SK-N-SH (cell line): ENCODE data around the gene ARHGAP31. TPM values are rescaled to one million over a fixed set of nuclear protein-coding genes. Genes with fewer than 3 reads are reported as not detected.

Experiments
- CTCF ChIA-PET: fragments of 300-600, 350-600 bp; formaldehyde crosslinking; extraction: SDS; loops from one replicate; lab custom pipeline; 2021; lab: Yijun Ruan, JAX
- POLR2A ChIA-PET: fragments of 350-600 bp; sonication (Branson Sonifier 250); formaldehyde crosslinking; extraction: SDS; loops from one replicate; lab custom pipeline; 2020; ENCODE audit warnings: antibody characterized with exemption, inconsistent platforms; lab: Yijun Ruan, JAX
- DNase-seq: peaks from one replicate; pipeline ENCODE4 v3.0.0; 2012
- H2AFZ ChIP-seq: fragments of 200-600 bp; sonication (generic); 2 replicates; pipeline ENCODE4 v1.8.1; 2016; ENCODE audit warnings: antibody characterized with exemption, mild to moderate bottlenecking, low read depth
- H3F3A ChIP-seq: fragments of 200-600 bp; sonication (generic); replicated peaks from 2 replicates; pipeline ENCODE3; 2016; ENCODE audit warnings: antibody characterized with exemption, mild to moderate bottlenecking; ENCODE audit not compliant: insufficient read depth
- H3K27ac ChIP-seq, 2 experiments: fragments of 200-500 bp in 1 of 2; fragments of 200-600 bp in 1 of 2; sonication (Bioruptor generic) in 1 of 2; sonication (generic), shearing (Covaris generic) in 1 of 2; 2 replicates each; pipeline versions ENCODE4 v1.5.1 to v1.6.1; 2014 to 2016; ENCODE audit warnings: low read depth in 2 of 2, inconsistent platforms in 1 of 2, low read length in 1 of 2, mild to moderate bottlenecking in 1 of 2, mixed read lengths in 1 of 2
- H3K27me3 ChIP-seq: fragments of 200-600 bp; sonication (generic), shearing (Covaris generic); 2 replicates; pipeline ENCODE4 v1.6.1; 2016; ENCODE audit warnings: mixed run types; ENCODE audit not compliant: insufficient read depth
- H3K36me3 ChIP-seq, 2 experiments: fragments of 200-500 bp in 1 of 2; fragments of 200-600 bp in 1 of 2; sonication (Bioruptor generic) in 1 of 2; sonication (generic) in 1 of 2; replicated peaks in 1 of 2; 2 replicates each; pipeline versions ENCODE3 to v1.5.1; 2014 to 2016; ENCODE audit warnings: low read length in 1 of 2, mild to moderate bottlenecking in 1 of 2; ENCODE audit not compliant: insufficient read depth in 2 of 2, control insufficient read depth in 1 of 2
- H3K4me1 ChIP-seq, 2 experiments: fragments of 200-500 bp in 1 of 2; fragments of 200-600 bp in 1 of 2; sonication (Bioruptor generic) in 1 of 2; sonication (generic), shearing (Covaris generic) in 1 of 2; 2 replicates each; pipeline versions ENCODE4 v1.5.1 to v1.6.1; 2014 to 2016; ENCODE audit warnings: low read depth in 1 of 2, low read length in 1 of 2, mixed run types in 1 of 2; ENCODE audit not compliant: insufficient read depth in 2 of 2, control insufficient read depth in 1 of 2
- H3K4me2 ChIP-seq: fragments of 200-600 bp; sonication (generic), shearing (Covaris generic); 2 replicates; pipeline ENCODE4 v1.6.1; 2017; ENCODE audit warnings: mixed run types
- H3K4me3 ChIP-seq, 2 experiments: fragments of 200-500 bp in 1 of 2; fragments of 200-600 bp in 1 of 2; sonication (Bioruptor generic) in 1 of 2; sonication (generic), shearing (Covaris generic) in 1 of 2; 2 replicates each; pipeline versions ENCODE4 v1.5.1 to v1.8.1; 2014 to 2016; ENCODE audit warnings: low read depth in 2 of 2, inconsistent platforms in 1 of 2, low read length in 1 of 2, mild to moderate bottlenecking in 1 of 2, mixed read lengths in 1 of 2, moderate library complexity in 1 of 2
- H3K79me2 ChIP-seq: fragments of 200-600 bp; sonication (generic); 2 replicates; pipeline ENCODE4 v1.8.1; 2017; ENCODE audit warnings: mild to moderate bottlenecking; ENCODE audit not compliant: insufficient read depth
- H3K9ac ChIP-seq: fragments of 200-600 bp; sonication (generic); 2 replicates; pipeline ENCODE4 v1.6.1; 2017; ENCODE audit warnings: mixed run types
- H3K9me2 ChIP-seq: fragments of 200-600 bp; sonication (generic); 2 replicates; pipeline ENCODE4 v1.6.1; 2017; ENCODE audit warnings: mixed run types
- H3K9me3 ChIP-seq: fragments of 200-600 bp; sonication (generic); 2 replicates; pipeline ENCODE4 v1.6.1; 2017; ENCODE audit warnings: mixed run types, mild to moderate bottlenecking, moderate library complexity
- H4K20me1 ChIP-seq: fragments of 200-600 bp; sonication (generic); 2 replicates; pipeline ENCODE4 v1.6.1; 2017; ENCODE audit warnings: mild to moderate bottlenecking, mixed run types; ENCODE audit not compliant: insufficient read depth
- CHD2 ChIP-seq: fragments of 150-350 bp; IDR thresholded peaks from 2 replicates; pipeline ENCODE4 v1.6.1; 2018; ENCODE audit warnings: low read length; ENCODE audit not compliant: partially characterized antibody
- EZH2phosphoT487 ChIP-seq: fragments of 200-600 bp; sonication (generic); IDR thresholded peaks from 2 replicates; pipeline ENCODE4 v1.6.1; 2017; ENCODE audit warnings: low read depth, mixed run types, mild to moderate bottlenecking, antibody characterized with exemption, moderate library complexity, borderline replicate concordance
- GABPA ChIP-seq: IDR thresholded peaks from 2 replicates; pipeline ENCODE4 v1.4.0; 2012; ENCODE audit warnings: low read depth, mild to moderate bottlenecking
- MAX ChIP-seq: IDR thresholded peaks from 2 replicates; pipeline ENCODE4 v1.4.0; 2012; ENCODE audit warnings: low read depth
- MXI1 ChIP-seq: IDR thresholded peaks from 2 replicates; pipeline ENCODE4 v1.6.1; 2012; ENCODE audit warnings: mild to moderate bottlenecking, low read depth, low read length, improper control_type of control experiment
- POLR2AphosphoS5 ChIP-seq: IDR thresholded peaks from 2 replicates; pipeline ENCODE4 v1.6.1; 2012; ENCODE audit warnings: low read depth, low read length
- RAD21 ChIP-seq: IDR thresholded peaks from 2 replicates; pipeline ENCODE4 v1.6.1; 2012; ENCODE audit warnings: mild to moderate bottlenecking, low read length
- RCOR1 ChIP-seq: fragments of 150-350 bp; IDR thresholded peaks from 2 replicates; pipeline ENCODE4 v1.6.1; 2017; ENCODE audit warnings: antibody characterized with exemption, low read length
- TEAD4 ChIP-seq: IDR thresholded peaks from 2 replicates; pipeline ENCODE4 v1.4.0; 2012; ENCODE audit warnings: mild to moderate bottlenecking, borderline replicate concordance; ENCODE audit not compliant: insufficient read depth
- ZBTB33 ChIP-seq: IDR thresholded peaks from 2 replicates; pipeline ENCODE4 v1.4.0; 2012; ENCODE audit warnings: low read depth, borderline replicate concordance
- WGBS: methylation state at CpG from one replicate; pipeline ENCODE4 v1.1.6; 2017; ENCODE audit warnings: low lambda C conversion rate; 5-methylcytosine and 5-hydroxymethylcytosine counted together
- polyA plus RNA-seq, 3 experiments: library from polyadenylated mRNA; depleted of rRNA; stranded (reverse); fragments of >200 nt; gene quantifications; 2 replicates each; pipeline ENCODE4 v1.2.3, GENCODE V29; 2012

Gene ARHGAP31
- polyA plus RNA-seq, 1 of the 3 experiments (the other 2 are of a cell fraction): 4.4 TPM

GRCh38 chr3:119322021-119322834 lies 28.0 kb downstream of the ARHGAP31 start:
- Histone ChIP-seq H4K20me1 (no peaks in the 10 kb centered on the region), H3K9ac (peak overlapping the region; percentile 84), H3K27ac (peak overlapping the region; percentile 83 to 92), H3K9me3 (no peaks in the 10 kb centered on the region), H3K9me2 (no peaks in the 10 kb centered on the region), H3K79me2 (peaks cover 66% of the 10 kb centered on the region), H3K4me3 (peak overlapping the region; percentile 48 to 49), H3K36me3 (peaks cover 0 to 3% of the 10 kb centered on the region in 2 experiments), H3K4me2 (peak overlapping the region; percentile 75), H3K27me3 (no peaks in the 10 kb centered on the region), H3K4me1 (peaks cover 7 to 26% of the 10 kb centered on the region in 2 experiments; a peak in 3 of 4 replicates), H3F3A (no peaks in the 10 kb centered on the region), H2AFZ (peak overlapping the region; percentile 62; the same call in 1 of the 2 replicates)
- ChIA-PET CTCF (interaction anchor here (0.7 to 1.8 kb wide), 8 partner anchors 9 to 438 kb away, joined by 3 to 11 read pairs (median 4); no protein-coding TSS in a partner anchor), POLR2A (interaction anchor here (0.6 to 2.6 kb wide), 11 partner anchors 7 to 358 kb away, joined by 3 to 24 read pairs (median 4); partner anchors contain the start of genes ARHGAP31, B4GALT4 and TMEM39A)
- WGBS: 35% methylated on average over 17 of the region's 26 CpGs
- DNase-seq: no peak
- peak; percentile 26; the same call in 1 of the 2 replicates for TF ChIP-seq MXI1
- no peak for TF ChIP-seq EZH2phosphoT487

GRCh38 chr3:119322835-119323722 lies 28.9 kb downstream of the ARHGAP31 start:
- DNase-seq: peak; percentile 89
- Histone ChIP-seq H4K20me1 (no peaks in the 10 kb centered on the region), H3K4me1 (peaks cover 7 to 25% of the 10 kb centered on the region in 2 experiments; a peak in 3 of 4 replicates), H3K4me2 (peak overlapping the region; percentile 75), H3K27me3 (no peaks in the 10 kb centered on the region), H3K4me3 (peak overlapping the region; percentile 48 to 49), H3K79me2 (peaks cover 58% of the 10 kb centered on the region), H3K9ac (peak overlapping the region; percentile 84), H3K9me2 (no peaks in the 10 kb centered on the region), H3K36me3 (peaks cover 0 to under 1% of the 10 kb centered on the region in 2 experiments), H3F3A (no peaks in the 10 kb centered on the region), H3K27ac (peak overlapping the region; percentile 83 to 92)
- CTCF ChIA-PET: interaction anchor here (0.7 to 1.8 kb wide), 8 partner anchors 8 to 439 kb away, joined by 3 to 11 read pairs (median 4); no protein-coding TSS in a partner anchor
- WGBS: 55% methylated on average over 37 of the region's 71 CpGs
- POLR2A ChIA-PET: interaction anchor here (0.5 to 2.6 kb wide), 8 partner anchors 8 to 357 kb away, joined by 3 to 24 read pairs (median 4); partner anchors contain the start of genes ARHGAP31 and B4GALT4
- TF ChIP-seq GABPA (no peak), MAX (peak; percentile 44; the same call in 1 of the 2 replicates), CHD2 (peak; percentile 61), POLR2AphosphoS5 (peak; percentile 40; the same call in 1 of the 2 replicates), ZBTB33 (no peak), RAD21 (peak; percentile 20; the same call in 1 of the 2 replicates), RCOR1 (peak; percentile 23; the same call in 1 of the 2 replicates), TEAD4 (0 out of 2 replicates have a peak, but pooled peaks have one; percentile 28)
- TF ChIP-seq, all 33 proteins: peak for 6
- Histone ChIP-seq H3K9me3 (no peaks in the 10 kb centered on the region), H2AFZ (peak overlapping the region; percentile 62; the same call in 1 of the 2 replicates)
